HG03064 (cell line): ENCODE measurements around the gene LIPE.
"Not testable (repeated sequence)": the region's sequence is repeated elsewhere in the genome, so short reads cannot be mapped to it uniquely, and the experiment has no call there.

Experiments
- ATAC-seq: cut with Tn5 transposase; IDR thresholded peaks from one replicate; pipeline ENCODE4 v1.9.1; 2021; ENCODE audit warnings: low read depth; ENCODE audit not compliant: unreplicated experiment

The LIPE gene

GRCh38 chr19:42427313-42427712 is at the start of gene LIPE:
Gene LIPE, minus strand, starts transcription at chr19:42427388. Its CDS starts 239 bp downstream, at chr19:42427149.
- no peak for ATAC-seq

- no peak for ATAC-seq
Observed at GRCh38 chr19:42475366-42475765, 48.2 kb upstream of the LIPE start.

- ATAC-seq = no peak
Observed at GRCh38 chr19:42474743-42475142, 47.6 kb upstream of the LIPE start.

GRCh38 chr19:42473686-42474085 is 46.5 kb upstream of the LIPE start:
- no peak for ATAC-seq

- no peak for ATAC-seq
Observed at GRCh38 chr19:42472402-42473147, 45.4 kb upstream of the LIPE start.

GRCh38 chr19:42471554-42472249 is 44.5 kb upstream of the LIPE start:
- ATAC-seq = no peak

- no peak for ATAC-seq
Observed at GRCh38 chr19:42469311-42470235, 42.4 kb upstream of the LIPE start.

- no peak for ATAC-seq
Observed at GRCh38 chr19:42468273-42468796, 41.1 kb upstream of the LIPE start.

- no peak for ATAC-seq
Observed at GRCh38 chr19:42467183-42467760, 40.1 kb upstream of the LIPE start.

- no peak for ATAC-seq
Observed at GRCh38 chr19:42466521-42467182, 39.5 kb upstream of the LIPE start.

GRCh38 chr19:42465827-42466280 is 38.7 kb upstream of the LIPE start:
- no peak for ATAC-seq

- ATAC-seq = no peak
Observed at GRCh38 chr19:42461700-42462324, 34.6 kb upstream of the LIPE start.

GRCh38 chr19:42461231-42461630 is 34.0 kb upstream of the LIPE start:
- ATAC-seq = not testable (repeated sequence)

- no peak for ATAC-seq
Observed at GRCh38 chr19:42459926-42460325, 32.7 kb upstream of the LIPE start.

- ATAC-seq = no peak
Observed at GRCh38 chr19:42455621-42456081, 28.5 kb upstream of the LIPE start.

- no peak for ATAC-seq
Observed at GRCh38 chr19:42455086-42455485, 27.9 kb upstream of the LIPE start.

- ATAC-seq = no peak
Observed at GRCh38 chr19:42452590-42452989, 25.4 kb upstream of the LIPE start.

- no peak for ATAC-seq
Observed at GRCh38 chr19:42450314-42450934, 23.2 kb upstream of the LIPE start.

- not testable (repeated sequence) for ATAC-seq
Observed at GRCh38 chr19:42448306-42448705, 21.1 kb upstream of the LIPE start.
